HG03469 (cell line): ENCODE measurements around the gene SMIM32.

ENCODE experiments used
- ATAC-seq: cut with Tn5 transposase; IDR thresholded peaks from one replicate; pipeline ENCODE4 v1.9.1; 2021; ENCODE audit warnings: mild to moderate bottlenecking, moderate library complexity, moderate number of reproducible peaks; ENCODE audit not compliant: unreplicated experiment

The SMIM32 gene

GRCh38 chr5:136192526-136193321 is at the start of gene SMIM32:
SMIM32 (minus strand) TSS chr5:136193162; CDS start chr5:136192524, 638 bp downstream.
- ATAC-seq = no peak

GRCh38 chr5:136242611-136243010 is 49.6 kb upstream of the SMIM32 start:
- ATAC-seq = peak; percentile 59

DNA sequence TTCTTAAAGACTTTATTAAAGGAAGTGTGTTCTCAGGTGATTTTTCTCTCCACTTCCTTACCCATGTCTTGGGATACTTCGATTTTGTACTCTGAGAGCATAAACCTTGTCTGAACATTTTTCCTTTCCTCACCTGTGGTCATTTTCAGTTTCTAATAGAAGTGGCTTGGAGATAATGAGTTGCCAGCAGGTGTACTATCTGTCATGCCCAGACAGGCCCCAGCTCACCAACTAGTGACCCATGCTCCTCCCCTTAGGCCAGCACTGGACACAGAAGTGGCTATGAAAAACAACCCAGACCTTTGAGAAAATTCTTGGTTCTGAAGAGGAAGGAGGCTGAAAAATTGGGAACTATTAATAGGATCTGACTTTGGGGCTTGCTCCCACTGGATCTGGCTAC is 49.2 kb upstream of the SMIM32 start:
- peak; percentile 15 for ATAC-seq

DNA sequence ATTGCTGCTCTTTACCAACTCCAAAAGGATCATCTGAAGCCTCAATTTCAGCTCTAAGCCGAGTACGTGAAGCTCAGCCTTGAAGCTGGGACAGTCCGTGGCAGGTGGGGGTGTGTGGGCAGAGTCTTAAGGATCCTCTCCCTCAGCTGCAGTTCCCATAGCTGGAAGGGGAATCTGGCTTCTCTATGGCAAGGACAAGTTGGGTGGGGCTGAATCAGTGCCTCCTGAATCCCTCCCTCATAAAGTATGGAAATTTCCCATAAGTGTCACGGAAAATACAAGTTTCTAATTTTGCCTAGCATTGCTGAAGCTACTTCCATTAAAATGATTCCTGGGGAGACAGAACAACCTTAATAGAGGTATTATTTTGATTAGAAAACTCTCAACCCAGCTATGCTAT is 47.9 kb upstream of the SMIM32 start:
- ATAC-seq = no peak

DNA sequence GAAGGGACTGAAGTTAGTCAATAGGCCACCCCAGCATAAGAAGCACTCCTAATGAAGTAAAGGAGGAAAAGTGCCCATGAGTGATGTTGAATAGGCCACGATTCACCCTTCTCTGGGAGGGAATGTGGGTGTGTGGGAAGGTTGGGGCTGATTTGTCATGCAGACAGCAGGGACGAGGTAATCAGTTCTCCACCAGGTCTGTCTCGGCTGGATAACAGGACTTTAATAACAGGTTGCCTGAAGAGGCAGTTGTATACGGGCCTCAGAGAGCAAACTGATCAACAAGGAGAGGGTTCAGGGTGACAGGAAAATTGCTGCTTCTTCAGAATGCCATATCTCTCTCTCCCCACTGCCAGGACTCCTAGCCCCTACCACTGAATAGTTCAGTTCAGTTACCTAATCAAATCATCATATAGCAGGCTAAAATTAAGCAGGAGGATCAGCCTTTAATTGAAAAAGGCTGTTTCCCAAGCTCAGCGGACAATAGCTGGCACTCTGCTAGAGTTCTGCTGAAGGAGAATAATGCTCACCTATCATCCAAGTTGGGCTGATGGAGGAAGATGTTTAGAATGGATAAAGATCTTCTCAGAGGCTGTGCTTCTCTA is 43.6 kb upstream of the SMIM32 start:
- ATAC-seq = no peak

- ATAC-seq = no peak
Measured at GRCh38 chr5:136235321-136235720, 42.4 kb upstream of the SMIM32 start.

- ATAC-seq = peak; percentile 43
Measured at GRCh38 chr5:136232316-136232715, 39.4 kb upstream of the SMIM32 start.

- ATAC-seq = no peak
Measured at GRCh38 chr5:136230176-136230575, 37.2 kb upstream of the SMIM32 start.

DNA sequence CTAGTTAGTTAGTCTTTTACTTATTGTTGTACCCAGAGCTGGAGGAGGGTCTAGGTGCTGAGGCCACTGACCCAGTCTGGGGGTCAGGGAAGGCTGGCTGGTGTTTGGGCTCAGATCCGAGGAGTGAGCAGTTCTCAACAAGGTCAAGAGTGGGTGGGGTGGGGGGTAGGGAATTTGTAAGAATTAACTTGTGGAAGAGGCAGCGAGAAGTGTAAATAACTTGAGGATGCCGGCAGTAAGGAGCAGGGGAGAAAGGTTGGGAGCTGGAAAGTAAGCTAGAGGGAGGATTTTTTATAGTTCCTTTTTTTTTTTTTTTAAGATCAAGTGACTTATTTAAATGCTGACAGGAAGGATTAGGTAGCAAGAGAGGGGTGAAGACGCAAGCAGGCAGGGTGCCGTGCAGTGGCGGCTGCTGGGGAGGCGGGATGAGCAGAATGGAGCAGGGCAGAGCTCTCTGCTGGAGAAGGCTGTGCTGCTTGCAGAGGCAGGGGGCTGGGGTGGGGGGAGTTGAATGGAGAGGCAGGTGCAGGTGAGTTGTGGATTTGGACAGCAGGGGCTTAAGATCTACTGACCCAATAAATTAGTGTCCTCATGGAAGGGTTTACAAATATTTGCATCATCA is 35.3 kb upstream of the SMIM32 start:
- no peak for ATAC-seq

DNA sequence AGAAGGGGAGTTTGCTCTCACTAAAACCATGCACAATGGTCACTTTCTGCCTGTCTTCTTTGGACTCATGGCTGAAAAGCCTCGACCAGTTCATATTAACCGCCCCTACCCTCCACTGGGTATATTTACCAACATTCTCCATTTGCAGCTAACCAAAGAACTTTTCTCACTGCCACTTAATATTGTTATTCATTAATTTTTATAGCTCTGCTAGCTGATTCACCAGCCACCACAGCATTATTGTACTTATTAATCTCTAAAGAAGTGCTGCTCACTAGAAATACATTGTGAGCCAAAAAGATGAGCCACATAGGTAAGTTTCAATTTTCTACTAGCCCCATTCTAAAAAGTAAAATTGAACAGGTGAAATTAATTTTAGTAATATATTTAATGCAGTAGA is 33.4 kb upstream of the SMIM32 start:
- no peak for ATAC-seq

- no peak for ATAC-seq
Measured at GRCh38 chr5:136225796-136226195, 32.8 kb upstream of the SMIM32 start.

- no peak for ATAC-seq
Measured at GRCh38 chr5:136222580-136223235, 29.7 kb upstream of the SMIM32 start.

GRCh38 chr5:136221340-136221739 is 28.4 kb upstream of the SMIM32 start:
- no peak for ATAC-seq

- no peak for ATAC-seq
Measured at GRCh38 chr5:136216230-136216629, 23.3 kb upstream of the SMIM32 start.

GRCh38 chr5:136215812-136216211 is 22.9 kb upstream of the SMIM32 start:
- ATAC-seq = no peak

- ATAC-seq = no peak
Measured at GRCh38 chr5:136213919-136214493, 21.0 kb upstream of the SMIM32 start.

- ATAC-seq = no peak
Measured at GRCh38 chr5:136212252-136212721, 19.3 kb upstream of the SMIM32 start.

GRCh38 chr5:136211282-136212040 is 18.5 kb upstream of the SMIM32 start:
- ATAC-seq = no peak

DNA sequence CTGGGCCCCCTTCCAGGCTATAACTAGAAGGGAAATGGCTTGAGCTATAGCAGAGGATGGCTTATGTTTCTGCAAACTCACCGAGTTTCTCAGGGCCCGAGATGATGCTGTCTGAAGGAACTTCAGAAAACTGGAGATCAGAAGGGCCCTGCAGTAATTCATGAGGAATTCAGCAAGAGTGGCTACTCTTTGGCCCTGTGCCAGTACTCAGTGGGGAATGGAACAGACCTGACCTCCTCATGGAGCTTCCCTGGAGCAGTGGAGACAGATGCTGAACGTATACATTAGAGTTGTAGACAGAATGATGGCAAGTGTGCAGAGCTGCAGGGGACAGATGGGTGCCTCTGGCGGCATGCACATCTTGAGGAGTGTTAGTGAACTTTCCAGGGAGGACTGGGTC is 17.3 kb upstream of the SMIM32 start:
- ATAC-seq = no peak

- no peak for ATAC-seq
Measured at GRCh38 chr5:136209346-136209910, 16.5 kb upstream of the SMIM32 start.
